Measurements from ENCODE around the gene DLL3. TPM values are rescaled to one million over a fixed set of nuclear protein-coding genes. Genes with fewer than 3 reads are reported as not detected.

Gene DLL3
- total RNA-seq, 3 donors from 2014 or later, result not detected

DNA sequence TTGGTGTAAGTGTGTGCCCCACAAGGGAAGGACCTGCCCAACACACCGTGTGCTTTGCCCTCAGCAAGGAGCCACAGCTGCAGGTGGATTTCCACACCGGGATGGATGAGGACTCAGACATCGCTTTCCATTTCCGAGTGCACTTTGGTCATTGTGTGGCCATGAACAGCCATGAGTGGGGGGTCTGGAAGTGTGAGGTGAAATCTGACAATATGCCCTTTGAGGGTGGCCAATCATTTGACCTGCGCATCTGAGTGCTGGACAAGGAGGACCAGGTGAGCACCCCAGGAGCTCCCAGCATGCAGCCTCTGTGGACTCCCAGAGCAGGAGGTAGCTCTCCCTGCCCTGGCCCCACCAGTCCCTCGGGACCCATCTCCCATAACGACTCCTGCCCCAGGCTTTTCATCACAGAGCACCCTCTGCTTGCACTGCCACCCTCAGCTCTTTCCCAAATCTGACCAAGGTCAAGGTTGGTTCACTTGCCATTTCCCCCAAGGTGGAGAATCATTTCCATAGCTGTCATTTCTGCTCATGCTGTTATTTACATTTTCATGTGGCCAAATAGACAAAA lies 54.4 kb downstream of the DLL3 start:
- TF ChIP-seq, protein P1, sequence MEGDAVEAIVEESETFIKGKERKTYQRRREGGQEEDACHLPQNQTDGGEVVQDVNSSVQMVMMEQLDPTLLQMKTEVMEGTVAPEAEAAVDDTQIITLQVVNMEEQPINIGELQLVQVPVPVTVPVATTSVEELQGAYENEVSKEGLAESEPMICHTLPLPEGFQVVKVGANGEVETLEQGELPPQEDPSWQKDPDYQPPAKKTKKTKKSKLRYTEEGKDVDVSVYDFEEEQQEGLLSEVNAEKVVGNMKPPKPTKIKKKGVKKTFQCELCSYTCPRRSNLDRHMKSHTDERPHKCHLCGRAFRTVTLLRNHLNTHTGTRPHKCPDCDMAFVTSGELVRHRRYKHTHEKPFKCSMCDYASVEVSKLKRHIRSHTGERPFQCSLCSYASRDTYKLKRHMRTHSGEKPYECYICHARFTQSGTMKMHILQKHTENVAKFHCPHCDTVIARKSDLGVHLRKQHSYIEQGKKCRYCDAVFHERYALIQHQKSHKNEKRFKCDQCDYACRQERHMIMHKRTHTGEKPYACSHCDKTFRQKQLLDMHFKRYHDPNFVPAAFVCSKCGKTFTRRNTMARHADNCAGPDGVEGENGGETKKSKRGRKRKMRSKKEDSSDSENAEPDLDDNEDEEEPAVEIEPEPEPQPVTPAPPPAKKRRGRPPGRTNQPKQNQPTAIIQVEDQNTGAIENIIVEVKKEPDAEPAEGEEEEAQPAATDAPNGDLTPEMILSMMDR (IDR thresholded peaks at IDR 0.05), result no peak
- Histone ChIP-seq H3K9me3 (no peaks in the 10 kb centered on the region), H3K36me3 (no peaks in the 10 kb centered on the region), H3K27ac (no peak overlapping the region), H3K27me3 (peaks cover 0 to 3% of the 10 kb centered on the region in 2 donors), H3K4me1 (no peaks in the 10 kb centered on the region), H3K4me3 (no peak overlapping the region)
- intact Hi-C loops (cut with DNase I; ENCODE audit: low total_unique reads), result no loop called here
- DNase-seq (ENCODE audit: low spot score in 2 of 2), result no peak

DNA sequence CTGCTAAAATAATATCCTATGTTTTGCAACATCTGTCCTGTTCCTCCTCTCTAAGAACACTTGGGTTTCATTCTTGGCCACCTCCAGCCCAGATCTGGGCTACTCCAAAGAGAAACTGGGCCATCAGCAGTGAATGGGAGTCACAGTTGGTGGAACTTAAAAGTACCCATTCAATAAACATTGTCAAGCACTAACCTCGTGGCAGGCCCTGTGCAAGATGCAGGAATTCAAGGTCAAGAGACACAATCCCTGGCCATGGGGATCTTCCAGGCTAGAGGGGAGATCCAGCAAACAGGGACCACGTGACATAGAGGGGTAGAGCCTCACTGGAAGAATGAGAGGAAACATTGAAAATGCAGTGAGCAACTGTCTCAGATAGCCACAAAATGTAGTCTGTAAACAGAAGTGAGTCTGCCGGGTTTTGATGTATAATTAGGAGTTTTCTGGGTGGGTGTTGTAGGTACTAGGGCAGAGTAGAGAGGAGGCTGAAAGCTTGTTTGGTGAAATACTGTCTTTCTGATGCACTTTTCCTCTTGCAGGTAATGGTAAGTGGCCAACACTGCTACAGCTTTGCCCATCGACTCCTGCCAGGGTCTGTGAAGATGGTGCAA lies 56.1 kb downstream of the DLL3 start:
- Histone ChIP-seq H3K27me3 (peaks cover 0 to 3% of the 10 kb centered on the region in 2 donors), H3K27ac (no peak overlapping the region), H3K36me3 (no peaks in the 10 kb centered on the region), H3K9me3 (no peaks in the 10 kb centered on the region), H3K4me1 (no peaks in the 10 kb centered on the region), H3K4me3 (no peak overlapping the region)
- TF ChIP-seq POLR2AphosphoS5 (IDR thresholded peaks at IDR 0.05) (no peak), POLR2A (IDR thresholded peaks at IDR 0.05) (no peak)
- TF ChIP-seq, protein P1 (IDR thresholded peaks at IDR 0.05), result no peak
- no peak for DNase-seq (ENCODE audit: low spot score in 2 of 2)
- intact Hi-C loops (cut with DNase I; ENCODE audit: low total_unique reads), result no loop called here

DNA sequence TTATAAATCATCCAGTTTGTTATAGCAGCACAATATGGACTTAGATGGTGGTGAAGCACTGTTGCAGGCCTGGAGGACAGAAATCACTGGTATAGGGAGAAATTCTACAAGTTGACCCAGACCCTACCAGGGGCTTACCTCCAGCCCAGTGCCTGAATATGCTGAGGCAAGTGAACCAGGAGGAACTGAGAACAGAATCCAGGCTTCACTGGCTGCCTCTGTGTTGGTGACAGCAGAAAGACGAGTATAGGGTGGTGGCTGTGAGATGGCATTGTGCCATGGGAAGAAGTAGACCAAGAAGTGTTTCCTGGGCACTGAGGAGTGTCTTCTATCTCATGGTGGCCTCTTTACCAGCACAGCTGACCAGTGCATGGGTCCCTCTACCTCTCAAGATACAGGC lies 57.1 kb downstream of the DLL3 start:
- Histone ChIP-seq H3K9me3 (no peaks in the 10 kb centered on the region), H3K27me3 (peaks cover 0 to 3% of the 10 kb centered on the region in 2 donors), H3K27ac (no peak overlapping the region), H3K36me3 (no peaks in the 10 kb centered on the region), H3K4me1 (no peaks in the 10 kb centered on the region), H3K4me3 (no peak overlapping the region)
- TF ChIP-seq POLR2AphosphoS5 (IDR thresholded peaks at IDR 0.05) (no peak), POLR2A (IDR thresholded peaks at IDR 0.05) (no peak)
- TF ChIP-seq, protein P1 (IDR thresholded peaks at IDR 0.05), result no peak
- DNase-seq (ENCODE audit: low spot score in 2 of 2), result no peak
- intact Hi-C loops (cut with DNase I; ENCODE audit: low total_unique reads), result no loop called here

Other genes with a start within 250 kb of the DLL3 start
- not detected for gene IFNL2, start 230.6 kb upstream of the DLL3 start, total RNA-seq
- not detected for gene IFNL1, start 202.5 kb upstream of the DLL3 start, total RNA-seq
- gene LRFN1, start 178.1 kb upstream of the DLL3 start, total RNA-seq, result under 1 TPM; 0.16 to 0.66 (median 0.59) TPM
- gene GMFG, start 162.9 kb upstream of the DLL3 start, total RNA-seq, result 10 to 100 TPM; 21.7 to 47.5 (median 26.6) TPM
- gene SAMD4B, start 156.5 kb upstream of the DLL3 start, total RNA-seq, result 10 to 100 TPM; 57.4 to 65.2 (median 59.7) TPM
- 10 to 100 TPM; 41.3 to 49.5 (median 45.2) TPM for gene PAF1, start 107.8 kb upstream of the DLL3 start, total RNA-seq
- 10 to 100 TPM; 36.6 to 49.5 (median 47.3) TPM for gene MED29, start 107.6 kb upstream of the DLL3 start, total RNA-seq
- gene ZFP36, start 92.1 kb upstream of the DLL3 start, total RNA-seq, result 100 to 1,000 TPM in 2 of 3 donors, 10 to 100 TPM in 1; 91.7 to 299 (median 143) TPM
- 10 to 100 TPM in 2 of 3 donors, 1 to 10 TPM in 1; 8.0 to 11.8 (median 10.2) TPM for gene PLEKHG2, start 86.3 kb upstream of the DLL3 start, total RNA-seq
- 1,000 to 10,000 TPM; 1,681 to 3,245 (median 1,756) TPM for gene RPS16, start 63.0 kb upstream of the DLL3 start, total RNA-seq
- gene SUPT5H, start 53.4 kb upstream of the DLL3 start, total RNA-seq, result 100 to 1,000 TPM in 2 of 3 donors, 10 to 100 TPM in 1; 74.3 to 115 (median 103) TPM
- 10 to 100 TPM; 39.4 to 45.6 (median 41.1) TPM for gene TIMM50, start 18.1 kb upstream of the DLL3 start, total RNA-seq
- not detected for gene SELENOV, start 16.2 kb downstream of the DLL3 start, total RNA-seq
- gene EID2B, start 33.9 kb downstream of the DLL3 start, total RNA-seq, result 1 to 10 TPM; 3.4 to 5.6 (median 4.3) TPM
- 10 to 100 TPM; 13.0 to 14.7 (median 13.4) TPM for gene EID2, start 41.2 kb downstream of the DLL3 start, total RNA-seq
- not detected for gene LGALS13, start 103.6 kb downstream of the DLL3 start, total RNA-seq
- gene LGALS16, start 157.0 kb downstream of the DLL3 start, total RNA-seq, result not detected
- gene LGALS14, start 205.5 kb downstream of the DLL3 start, total RNA-seq, result not detected
- gene CLC, start 239.1 kb downstream of the DLL3 start, total RNA-seq, result not detected